IMR-90 (cell line): ENCODE results near the gene SERPINB2. TPM values are rescaled to one million over a fixed set of nuclear protein-coding genes. Genes with fewer than 3 reads are reported as not detected.

ENCODE experiments used
- ATAC-seq: fragments of 200-7000 bp; cut with Tn5 transposase; 2 replicates; pipeline ENCODE4 v1.9.1; 2020; ENCODE audit warnings: low read depth, mild to moderate bottlenecking, moderate library complexity
- BruUV-seq: library from RNA; stranded (reverse); fragments of 400-500 nt; replicated peaks from 2 replicates; lab custom pipeline; 2021; lab: Mats Ljungman, UMichigan
- CTCF ChIA-PET: fragments of 300-600 bp; formaldehyde crosslinking; extraction: SDS; loops from one replicate; lab custom pipeline; 2021; ENCODE audit warnings: antibody characterized with exemption; lab: Yijun Ruan, JAX
- POLR2A ChIA-PET: fragments of 300-600 bp; sonication (Branson Sonifier 250); formaldehyde crosslinking; loops from one replicate; lab custom pipeline; 2022; ENCODE audit warnings: antibody characterized with exemption; ENCODE audit not compliant: unreplicated experiment; lab: Charles Lee
- DNase-seq: peaks from one replicate; pipeline ENCODE4 v3.0.0; 2013
- H2AFZ ChIP-seq: replicated peaks from 2 replicates; pipeline ENCODE3; 2013; ENCODE audit warnings: low read length, mild to moderate bottlenecking; ENCODE audit not compliant: poor library complexity
- H2AK5ac ChIP-seq: 2 replicates; pipeline ENCODE4 v1.6.1; 2013; ENCODE audit warnings: low read depth, low read length, inconsistent platforms
- H2AK9ac ChIP-seq: replicated peaks from 2 replicates; pipeline ENCODE3; 2013; ENCODE audit warnings: mild to moderate bottlenecking, low read depth, low read length, moderate library complexity; ENCODE audit not compliant: poor library complexity
- H2BK120ac ChIP-seq: 2 replicates; pipeline ENCODE4 v1.6.1; 2013; ENCODE audit warnings: low read depth, low read length, inconsistent platforms
- H2BK15ac ChIP-seq: 3 replicates; pipeline ENCODE4 v1.6.1; 2013; ENCODE audit warnings: low read depth, low read length, inconsistent platforms
- H2BK20ac ChIP-seq: 2 replicates; pipeline ENCODE4 v1.6.1; 2013; ENCODE audit warnings: low read depth, mild to moderate bottlenecking, inconsistent platforms, low read length, moderate library complexity
- H2BK5ac ChIP-seq: 2 replicates; pipeline ENCODE4 v1.6.1; 2013; ENCODE audit warnings: mild to moderate bottlenecking, low read depth, low read length, inconsistent platforms; ENCODE audit not compliant: poor library complexity, severe bottlenecking
- H3K14ac ChIP-seq: replicated peaks from 2 replicates; pipeline ENCODE4 v1.6.1; 2013; ENCODE audit warnings: low read depth, low read length, inconsistent platforms
- H3K18ac ChIP-seq: 2 replicates; pipeline ENCODE4 v1.6.1; 2013; ENCODE audit warnings: low read depth, low read length, control low read depth
- H3K23ac ChIP-seq: 2 replicates; pipeline ENCODE4 v1.6.1; 2013; ENCODE audit warnings: low read depth, low read length, inconsistent platforms
- H3K27ac ChIP-seq: 2 replicates; pipeline ENCODE4 v1.5.1; 2013; ENCODE audit warnings: mild to moderate bottlenecking, control low read depth, low read length; ENCODE audit not compliant: insufficient read depth
- H3K27me3 ChIP-seq: 2 replicates; pipeline ENCODE4 v1.6.1; 2013; ENCODE audit warnings: low read length; ENCODE audit not compliant: control insufficient read depth, insufficient read depth
- H3K36me3 ChIP-seq: 2 replicates; pipeline ENCODE4 v1.6.1; 2013; ENCODE audit warnings: low read length, mixed read lengths; ENCODE audit not compliant: control insufficient read depth, insufficient read depth
- H3K4ac ChIP-seq: 2 replicates; pipeline ENCODE4 v1.6.1; 2013; ENCODE audit warnings: low read depth, low read length, inconsistent platforms
- H3K4me1 ChIP-seq: 2 replicates; pipeline ENCODE4 v1.6.1; 2013; ENCODE audit warnings: low read length, mixed read lengths; ENCODE audit not compliant: control insufficient read depth, insufficient read depth
- H3K4me2 ChIP-seq: 2 replicates; pipeline ENCODE4 v1.6.1; 2013; ENCODE audit warnings: low read depth, mild to moderate bottlenecking, control low read depth, low read length, moderate library complexity
- H3K4me3 ChIP-seq: 2 replicates; pipeline ENCODE4 v1.5.1; 2013; ENCODE audit warnings: low read depth, mild to moderate bottlenecking, control low read depth, low read length, moderate library complexity; ENCODE audit not compliant: insufficient read depth
- H3K56ac ChIP-seq: 2 replicates; pipeline ENCODE4 v1.6.1; 2013; ENCODE audit warnings: low read length, inconsistent platforms; ENCODE audit not compliant: insufficient read depth; ENCODE audit errors: extremely low read depth
- H3K79me1 ChIP-seq, 2 experiments: 2 replicates each; pipeline ENCODE4 v1.6.1; 2013; ENCODE audit warnings: low read length in 2 of 2, inconsistent platforms in 1 of 2, low read depth in 1 of 2
- H3K9ac ChIP-seq: 2 replicates; pipeline ENCODE4 v1.6.1; 2013; ENCODE audit warnings: low read depth, low read length, control low read depth
- H3K9me1 ChIP-seq: 2 replicates; pipeline ENCODE4 v1.6.1; 2013; ENCODE audit warnings: low read length, inconsistent platforms; ENCODE audit not compliant: insufficient read depth
- H3K9me3 ChIP-seq: 2 replicates; pipeline ENCODE4 v1.6.1; 2013; ENCODE audit warnings: low read length; ENCODE audit not compliant: control insufficient read depth, insufficient read depth
- H4K20me1 ChIP-seq: 2 replicates; pipeline ENCODE4 v1.6.1; 2013; ENCODE audit warnings: low read length, inconsistent platforms; ENCODE audit not compliant: insufficient read depth
- H4K5ac ChIP-seq: 2 replicates; pipeline ENCODE4 v1.6.1; 2013; ENCODE audit warnings: mild to moderate bottlenecking, low read depth, low read length, control low read depth
- H4K8ac ChIP-seq, 2 experiments: 2 replicates each; pipeline ENCODE4 v1.6.1; 2013; ENCODE audit warnings: low read depth in 2 of 2, low read length in 2 of 2, control low read depth in 1 of 2, inconsistent platforms in 1 of 2
- H4K91ac ChIP-seq: 2 replicates; pipeline ENCODE4 v1.6.1; 2013; ENCODE audit warnings: low read depth, low read length, inconsistent platforms; ENCODE audit not compliant: insufficient read depth
- CEBPB ChIP-seq: IDR thresholded peaks from 2 replicates; pipeline ENCODE4 v1.6.1; 2012; ENCODE audit warnings: low read depth, low read length, improper control_type of control experiment
- POLR2A ChIP-seq: IDR thresholded peaks from 2 replicates; pipeline ENCODE4 v1.6.1; 2012; ENCODE audit warnings: mild to moderate bottlenecking, low read depth, low read length
- WGBS, 2 experiments: methylation state at CpG; one replicate each; pipeline versions ENCODE4 v1.1.5 to v1.1.7; 2013; ENCODE audit warnings: missing lambda C conversion rate in 2 of 2; ENCODE audit not compliant: insufficient read length in 1 of 2; ENCODE audit errors: extremely low coverage in 2 of 2; 5-methylcytosine and 5-hydroxymethylcytosine counted together
- dilution Hi-C: fragments of 300-500 bp; cut with HindIII; formaldehyde crosslinking; loops from one replicate; pipeline ENCODE4 v1.14.3; 2018; ENCODE audit warnings: low sequenced_read_pairs; ENCODE audit not compliant: unreplicated experiment
- in situ Hi-C: fragments of 300-500 bp; cut with MboI; formaldehyde crosslinking; loops from 3 replicates; pipeline ENCODE4 v1.14.3; 2019; ENCODE audit warnings: low sequenced_read_pairs, inconsistent platforms, mixed read lengths
- intact Hi-C: fragments of 100-400 bp; cut with micrococcal nuclease; formaldehyde crosslinking; loops from 2 replicates; pipeline ENCODE4 v1.10.0; 2022
- polyA plus RNA-seq, 3 experiments: library from polyadenylated mRNA; depleted of rRNA; stranded (reverse); fragments of >200 nt; gene quantifications; 2 replicates each; pipeline ENCODE4 v1.2.3, GENCODE V29; 2012; ENCODE audit warnings: low replicate concordance in 1 of 3
- total RNA-seq: library from RNA; depleted of rRNA; stranded (reverse); fragments of >200 nt; gene quantifications from 2 replicates; pipeline ENCODE4 v1.2.3, GENCODE V29; 2012

SERPINB2 gene
- total and polyA plus RNA-seq, 2 of the 4 experiments (the other 2 are of a cell fraction), result 32.1 to 43.0 TPM

- H3K9me3 ChIP-seq, result no peaks in the 10 kb centered on the region
- CTCF ChIA-PET, result interaction anchor here (0.6 to 1.6 kb wide), 2 partner anchors 53 to 57 kb away, joined by 3 to 4 read pairs; no protein-coding TSS in a partner anchor
- TF ChIP-seq POLR2A (no peak), CEBPB (peak; percentile 94)
- no TSS peak for BruUV-seq
- H2BK20ac ChIP-seq, result no peak overlapping the region; the same call in 1 of the 2 replicates
- no peaks in the 10 kb centered on the region for H3K36me3 ChIP-seq
- no peak overlapping the region for H3K4me3 ChIP-seq
- no peaks in the 10 kb centered on the region for H3K27me3 ChIP-seq
- H3K79me1 ChIP-seq, result no peaks in the 10 kb centered on the region
- no peak overlapping the region for H4K91ac ChIP-seq
- no peaks in the 10 kb centered on the region for H4K20me1 ChIP-seq
- DNase-seq, result peak; percentile 22
- H3K9ac ChIP-seq, result no peak overlapping the region
- no peak overlapping the region for H3K27ac ChIP-seq
- no peak overlapping the region for H2BK15ac ChIP-seq
- no peak overlapping the region for H3K23ac ChIP-seq
- H3K4me2 ChIP-seq, result no peak overlapping the region
- H2BK5ac ChIP-seq, result no peak overlapping the region
- no peak overlapping the region for H3K14ac ChIP-seq
- H3K4me1 ChIP-seq, result no peaks in the 10 kb centered on the region; the same call in 1 of the 2 replicates
- no peak overlapping the region for H2AK5ac ChIP-seq
- WGBS, 2 experiments, result no CpG with 5 or more reads among the region's 3 CpGs
- in situ Hi-C loops (no loop called here), dilution Hi-C loops (no loop called here), intact Hi-C loops (no loop called here)
- no peak for ATAC-seq
- no peak overlapping the region for H3K4ac ChIP-seq
- POLR2A ChIA-PET, result interaction anchor here (1.5 kb wide), 1 partner anchor 9 kb away, joined by 11 read pairs; no protein-coding TSS in a partner anchor
- no peak overlapping the region; a peak in 1 of 4 replicates for H4K8ac ChIP-seq
- no peak overlapping the region for H3K18ac ChIP-seq
- no peak overlapping the region for H2AFZ ChIP-seq
- H4K5ac ChIP-seq, result no peak overlapping the region
- H3K56ac ChIP-seq, result no peak overlapping the region
- H3K9me1 ChIP-seq, result peaks cover 2% of the 10 kb centered on the region; the same call in 1 of the 2 replicates
- no peak overlapping the region for H2BK120ac ChIP-seq
- H2AK9ac ChIP-seq, result no peak overlapping the region
Observed at GRCh38 chr18:63878343-63878742, 9.2 kb upstream of the SERPINB2 start.
